Measurements from ENCODE around the gene DCST2. TPM values are rescaled to one million over a fixed set of nuclear protein-coding genes. Genes with fewer than 3 reads are reported as not detected.

The DCST2 gene
- total and polyA plus RNA-seq, 9 of the 15 experiments (the other 6 are each of a cell fraction or from before 2014, with no cell fraction given) = 0.09 to 0.49 (median 0.11) TPM; not detected in 3

DNA sequence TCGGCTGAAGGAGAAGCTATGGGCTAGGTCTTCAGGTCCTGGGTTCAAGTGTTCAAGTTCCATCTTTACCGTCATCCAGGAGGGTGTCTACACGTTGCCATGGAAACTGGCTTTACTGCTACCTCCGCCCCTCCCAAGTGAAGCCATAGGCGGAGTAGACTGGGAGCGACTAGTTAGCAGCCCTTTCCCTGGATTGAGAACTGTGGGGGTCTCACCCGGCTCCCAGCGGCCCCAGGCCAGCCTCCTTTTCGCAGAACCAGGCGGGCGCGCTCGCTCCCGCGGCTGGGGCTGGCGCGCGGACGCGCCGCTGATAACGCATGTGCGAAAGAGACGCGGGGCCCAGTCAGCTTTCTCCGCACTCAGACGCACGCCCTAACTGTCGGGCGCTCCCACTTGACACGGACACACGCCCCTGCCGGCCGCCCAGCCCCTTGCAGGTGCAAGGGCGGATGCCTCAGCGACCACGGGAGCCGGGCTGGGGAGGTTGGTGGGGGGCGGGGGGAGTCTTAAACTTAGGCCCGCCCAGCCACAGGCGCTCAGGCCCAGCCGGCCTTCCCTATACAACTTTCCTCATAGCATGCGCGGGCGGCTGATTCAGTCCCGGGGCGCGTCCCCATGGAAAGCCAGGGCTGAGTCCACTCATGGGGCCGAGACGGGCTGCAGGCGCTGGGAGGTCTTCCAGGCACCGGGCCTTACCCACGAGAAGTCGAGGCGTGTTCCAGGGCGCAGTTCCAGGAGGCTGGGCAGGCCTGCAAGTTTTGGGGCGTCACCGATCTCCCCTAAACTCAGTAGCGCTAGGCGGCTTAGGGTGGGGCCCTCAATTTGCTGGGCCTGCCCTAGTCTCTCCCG lies 37.4 kb upstream of the DCST2 start (continued):
- TF ChIP-seq, protein P1, sequence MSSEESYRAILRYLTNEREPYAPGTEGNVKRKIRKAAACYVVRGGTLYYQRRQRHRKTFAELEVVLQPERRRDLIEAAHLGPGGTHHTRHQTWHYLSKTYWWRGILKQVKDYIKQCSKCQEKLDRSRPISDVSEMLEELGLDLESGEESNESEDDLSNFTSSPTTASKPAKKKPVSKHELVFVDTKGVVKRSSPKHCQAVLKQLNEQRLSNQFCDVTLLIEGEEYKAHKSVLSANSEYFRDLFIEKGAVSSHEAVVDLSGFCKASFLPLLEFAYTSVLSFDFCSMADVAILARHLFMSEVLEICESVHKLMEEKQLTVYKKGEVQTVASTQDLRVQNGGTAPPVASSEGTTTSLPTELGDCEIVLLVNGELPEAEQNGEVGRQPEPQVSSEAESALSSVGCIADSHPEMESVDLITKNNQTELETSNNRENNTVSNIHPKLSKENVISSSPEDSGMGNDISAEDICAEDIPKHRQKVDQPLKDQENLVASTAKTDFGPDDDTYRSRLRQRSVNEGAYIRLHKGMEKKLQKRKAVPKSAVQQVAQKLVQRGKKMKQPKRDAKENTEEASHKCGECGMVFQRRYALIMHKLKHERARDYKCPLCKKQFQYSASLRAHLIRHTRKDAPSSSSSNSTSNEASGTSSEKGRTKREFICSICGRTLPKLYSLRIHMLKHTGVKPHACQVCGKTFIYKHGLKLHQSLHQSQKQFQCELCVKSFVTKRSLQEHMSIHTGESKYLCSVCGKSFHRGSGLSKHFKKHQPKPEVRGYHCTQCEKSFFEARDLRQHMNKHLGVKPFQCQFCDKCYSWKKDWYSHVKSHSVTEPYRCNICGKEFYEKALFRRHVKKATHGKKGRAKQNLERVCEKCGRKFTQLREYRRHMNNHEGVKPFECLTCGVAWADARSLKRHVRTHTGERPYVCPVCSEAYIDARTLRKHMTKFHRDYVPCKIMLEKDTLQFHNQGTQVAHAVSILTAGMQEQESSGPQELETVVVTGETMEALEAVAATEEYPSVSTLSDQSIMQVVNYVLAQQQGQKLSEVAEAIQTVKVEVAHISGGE (CRISPR knock-in tag; IDR thresholded peaks at IDR 0.05) = peak in 1 of 3 experiments; percentile 34; a peak in 1 of 6 replicates
- TF ChIP-seq ZNF124 (CRISPR knock-in tag; IDR thresholded peaks at IDR 0.05) = no peak
- TF ChIP-seq, protein P2, sequence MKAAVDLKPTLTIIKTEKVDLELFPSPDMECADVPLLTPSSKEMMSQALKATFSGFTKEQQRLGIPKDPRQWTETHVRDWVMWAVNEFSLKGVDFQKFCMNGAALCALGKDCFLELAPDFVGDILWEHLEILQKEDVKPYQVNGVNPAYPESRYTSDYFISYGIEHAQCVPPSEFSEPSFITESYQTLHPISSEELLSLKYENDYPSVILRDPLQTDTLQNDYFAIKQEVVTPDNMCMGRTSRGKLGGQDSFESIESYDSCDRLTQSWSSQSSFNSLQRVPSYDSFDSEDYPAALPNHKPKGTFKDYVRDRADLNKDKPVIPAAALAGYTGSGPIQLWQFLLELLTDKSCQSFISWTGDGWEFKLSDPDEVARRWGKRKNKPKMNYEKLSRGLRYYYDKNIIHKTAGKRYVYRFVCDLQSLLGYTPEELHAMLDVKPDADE (conservative IDR thresholded peaks at IDR 0.05; ENCODE audit: control insufficient read depth, low read depth, low read length) = no peak
- TF ChIP-seq HLTF (IDR thresholded peaks at IDR 0.05) = no peak
- TF ChIP-seq, protein P3, sequence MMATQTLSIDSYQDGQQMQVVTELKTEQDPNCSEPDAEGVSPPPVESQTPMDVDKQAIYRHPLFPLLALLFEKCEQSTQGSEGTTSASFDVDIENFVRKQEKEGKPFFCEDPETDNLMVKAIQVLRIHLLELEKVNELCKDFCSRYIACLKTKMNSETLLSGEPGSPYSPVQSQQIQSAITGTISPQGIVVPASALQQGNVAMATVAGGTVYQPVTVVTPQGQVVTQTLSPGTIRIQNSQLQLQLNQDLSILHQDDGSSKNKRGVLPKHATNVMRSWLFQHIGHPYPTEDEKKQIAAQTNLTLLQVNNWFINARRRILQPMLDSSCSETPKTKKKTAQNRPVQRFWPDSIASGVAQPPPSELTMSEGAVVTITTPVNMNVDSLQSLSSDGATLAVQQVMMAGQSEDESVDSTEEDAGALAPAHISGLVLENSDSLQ (IDR thresholded peaks at IDR 0.05) = peak; percentile 77
- TF ChIP-seq CTBP1 (IDR thresholded peaks at IDR 0.05; ENCODE audit: borderline replicate concordance) = peak; percentile 94
- TF ChIP-seq, protein P4, sequence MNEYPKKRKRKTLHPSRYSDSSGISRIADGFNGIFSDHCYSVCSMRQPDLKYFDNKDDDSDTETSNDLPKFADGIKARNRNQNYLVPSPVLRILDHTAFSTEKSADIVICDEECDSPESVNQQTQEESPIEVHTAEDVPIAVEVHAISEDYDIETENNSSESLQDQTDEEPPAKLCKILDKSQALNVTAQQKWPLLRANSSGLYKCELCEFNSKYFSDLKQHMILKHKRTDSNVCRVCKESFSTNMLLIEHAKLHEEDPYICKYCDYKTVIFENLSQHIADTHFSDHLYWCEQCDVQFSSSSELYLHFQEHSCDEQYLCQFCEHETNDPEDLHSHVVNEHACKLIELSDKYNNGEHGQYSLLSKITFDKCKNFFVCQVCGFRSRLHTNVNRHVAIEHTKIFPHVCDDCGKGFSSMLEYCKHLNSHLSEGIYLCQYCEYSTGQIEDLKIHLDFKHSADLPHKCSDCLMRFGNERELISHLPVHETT (CRISPR knock-in tag; conservative IDR thresholded peaks at IDR 0.05 in 1 of 2, IDR thresholded peaks at IDR 0.05 in 1 of 2) = peak in 1 of 2 experiments; percentile 63; a peak in 1 of 4 replicates
- TF ChIP-seq NBN (IDR thresholded peaks at IDR 0.05; ENCODE audit: low read depth) = 0 out of 2 replicates have a peak, but pooled peaks have one; percentile 28
- TF ChIP-seq, protein P5, sequence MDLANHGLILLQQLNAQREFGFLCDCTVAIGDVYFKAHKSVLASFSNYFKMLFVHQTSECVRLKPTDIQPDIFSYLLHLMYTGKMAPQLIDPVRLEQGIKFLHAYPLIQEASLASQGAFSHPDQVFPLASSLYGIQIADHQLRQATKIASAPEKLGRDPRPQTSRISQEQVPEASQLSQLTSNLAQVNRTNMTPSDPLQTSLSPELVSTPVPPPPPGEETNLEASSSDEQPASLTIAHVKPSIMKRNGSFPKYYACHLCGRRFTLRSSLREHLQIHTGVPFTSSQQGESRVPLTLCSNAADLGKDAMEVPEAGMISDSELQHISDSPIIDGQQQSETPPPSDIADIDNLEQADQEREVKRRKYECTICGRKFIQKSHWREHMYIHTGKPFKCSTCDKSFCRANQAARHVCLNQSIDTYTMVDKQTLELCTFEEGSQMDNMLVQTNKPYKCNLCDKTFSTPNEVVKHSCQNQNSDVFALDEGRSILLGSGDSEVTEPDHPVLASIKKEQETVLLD (IDR thresholded peaks at IDR 0.05) = peak; percentile 19; the same call in 1 of the 2 replicates
- TF ChIP-seq L3MBTL2 (IDR thresholded peaks at IDR 0.05) = peak; percentile 74
- TF ChIP-seq RBFOX2 (IDR thresholded peaks at IDR 0.05; ENCODE audit: low read depth, low read length) = peak; percentile 70
- peak; percentile 75; the same call in 1 of the 2 replicates for TF ChIP-seq KAT7 (CRISPR knock-in tag; IDR thresholded peaks at IDR 0.05; ENCODE audit: borderline replicate concordance)
- TF ChIP-seq, protein P6, sequence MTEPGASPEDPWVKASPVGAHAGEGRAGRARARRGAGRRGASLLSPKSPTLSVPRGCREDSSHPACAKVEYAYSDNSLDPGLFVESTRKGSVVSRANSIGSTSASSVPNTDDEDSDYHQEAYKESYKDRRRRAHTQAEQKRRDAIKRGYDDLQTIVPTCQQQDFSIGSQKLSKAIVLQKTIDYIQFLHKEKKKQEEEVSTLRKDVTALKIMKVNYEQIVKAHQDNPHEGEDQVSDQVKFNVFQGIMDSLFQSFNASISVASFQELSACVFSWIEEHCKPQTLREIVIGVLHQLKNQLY (CRISPR knock-in tag; conservative IDR thresholded peaks at IDR 0.05) = no peak
- peak; percentile 46; the same call in 1 of the 2 replicates for TF ChIP-seq XRCC5 (IDR thresholded peaks at IDR 0.05; ENCODE audit: low read depth, low read length)
- no peak for TF ChIP-seq ELF2 (CRISPR knock-in tag; IDR thresholded peaks at IDR 0.05)

Measured in K562 (cell line).